ENCODE measurements around the gene DVL2. TPM values are rescaled to one million over a fixed set of nuclear protein-coding genes. Genes with fewer than 3 reads are reported as not detected.

Gene DVL2
- total RNA-seq, 1 experiment from 2014 or later, result 67.3 TPM

Small RNA genes within 50 kb of the gene (microRNA-seq; reads per million reads assigned to microRNA genes)
- gene MIR324 (ENCODE audit: borderline number of aligned reads), result 986 reads per million, percentile 88 among the genes with 10 or more reads in this experiment

Other genes with a start within 250 kb of the DVL2 start
- 1.6 to 1.9 TPM (median 1.9 TPM) in 3 replicates for gene ALOX12, start 238.5 kb downstream of the DVL2 start, total RNA-seq (2021)
- 162 to 173 TPM (median 170 TPM) in 3 replicates for gene RNASEK, start 221.9 kb downstream of the DVL2 start, total RNA-seq (2021)
- gene BCL6B, start 211.5 kb downstream of the DVL2 start, total RNA-seq (2021), result 11.4 to 13.5 TPM (median 12.3 TPM) in 3 replicates
- gene SLC16A13, start 198.5 kb downstream of the DVL2 start, total RNA-seq (2021), result 5.2 to 7.1 TPM (median 6.9 TPM) in 3 replicates
- gene SLC16A11, start 190.4 kb downstream of the DVL2 start, total RNA-seq (2021), result 0.48 to 0.62 TPM (median 0.53 TPM) in 3 replicates
- gene CLEC10A, start 154.3 kb downstream of the DVL2 start, total RNA-seq (2021), result 0.18 TPM in 1 of 3 replicates, not detected in the others
- gene ASGR2, start 119.7 kb downstream of the DVL2 start, total RNA-seq (2021), result 0.13 to 0.30 TPM (median 0.14 TPM) in 3 replicates
- 13.3 to 17.7 TPM (median 15.8 TPM) in 3 replicates for gene ASGR1, start 55.1 kb downstream of the DVL2 start, total RNA-seq (2021)
- gene DLG4, start 14.7 kb downstream of the DVL2 start, total RNA-seq (2021), result 47.1 to 59.7 TPM (median 48.0 TPM) in 3 replicates
- gene ACADVL, start 14.6 kb downstream of the DVL2 start, total RNA-seq (2021), result 213 to 236 TPM (median 221 TPM) in 3 replicates
- gene PHF23, start 4.9 kb upstream of the DVL2 start, total RNA-seq (2021), result 45.8 to 50.1 TPM (median 49.1 TPM) in 3 replicates
- gene GABARAP, start 7.9 kb upstream of the DVL2 start, total RNA-seq (2021), result 228 to 247 TPM (median 238 TPM) in 3 replicates
- gene CTDNEP1, start 17.2 kb upstream of the DVL2 start, total RNA-seq (2021), result 120 to 127 TPM (median 126 TPM) in 3 replicates
- 101 to 103 TPM (median 103 TPM) in 3 replicates for gene ELP5, start 17.7 kb upstream of the DVL2 start, total RNA-seq (2021)
- gene CLDN7, start 28.0 kb upstream of the DVL2 start, total RNA-seq (2021), result 131 to 136 TPM (median 136 TPM) in 3 replicates
- 5.6 to 6.4 TPM (median 6.2 TPM) in 3 replicates for gene SLC2A4, start 47.2 kb upstream of the DVL2 start, total RNA-seq (2021)
- gene YBX2, start 60.1 kb upstream of the DVL2 start, total RNA-seq (2021), result 26.8 to 36.5 TPM (median 35.2 TPM) in 3 replicates
- 929 to 1,021 TPM (median 936 TPM) in 3 replicates for gene EIF5A, start 73.1 kb upstream of the DVL2 start, total RNA-seq (2021)
- 42.2 to 55.9 TPM (median 44.7 TPM) in 3 replicates for gene GPS2, start 80.8 kb upstream of the DVL2 start, total RNA-seq (2021)
- gene NEURL4, start 94.8 kb upstream of the DVL2 start, total RNA-seq (2021), result 44.3 to 64.4 TPM (median 50.2 TPM) in 3 replicates
- 58.6 to 63.9 TPM (median 60.6 TPM) in 3 replicates for gene ACAP1, start 102.0 kb upstream of the DVL2 start, total RNA-seq (2021)
- gene KCTD11, start 117.6 kb upstream of the DVL2 start, total RNA-seq (2021), result 8.1 to 9.0 TPM (median 8.2 TPM) in 3 replicates
- gene TMEM95, start 120.6 kb upstream of the DVL2 start, total RNA-seq (2021), result not detected in 3 replicates
- 9.3 to 11.8 TPM (median 10.7 TPM) in 3 replicates for gene TNK1, start 146.6 kb upstream of the DVL2 start, total RNA-seq (2021)
- gene PLSCR3, start 160.0 kb upstream of the DVL2 start, total RNA-seq (2021), result 34.1 to 42.7 TPM (median 37.6 TPM) in 3 replicates
- gene TMEM256, start 169.6 kb upstream of the DVL2 start, total RNA-seq (2021), result 132 to 180 TPM (median 178 TPM) in 3 replicates
- 76.7 to 112 TPM (median 96.9 TPM) in 3 replicates for gene NLGN2, start 173.3 kb upstream of the DVL2 start, total RNA-seq (2021)
- gene SPEM1, start 185.8 kb upstream of the DVL2 start, total RNA-seq (2021), result 0.18 to 0.35 TPM in 2 of 3 replicates, not detected in the other
- 0.13 TPM in 1 of 3 replicates, not detected in the others for gene SPEM2, start 191.1 kb upstream of the DVL2 start, total RNA-seq (2021)
- not detected in 3 replicates for gene SPEM3, start 194.3 kb upstream of the DVL2 start, total RNA-seq (2021)
- gene TMEM102, start 200.9 kb upstream of the DVL2 start, total RNA-seq (2021), result 13.5 to 15.3 TPM (median 13.9 TPM) in 3 replicates
- gene FGF11, start 205.0 kb upstream of the DVL2 start, total RNA-seq (2021), result 19.8 to 29.1 TPM (median 28.0 TPM) in 3 replicates
- 16.0 to 21.5 TPM (median 20.8 TPM) in 3 replicates for gene CHRNB1, start 210.5 kb upstream of the DVL2 start, total RNA-seq (2021)
- gene ZBTB4, start 245.1 kb upstream of the DVL2 start, total RNA-seq (2021), result 14.6 to 17.0 TPM (median 16.2 TPM) in 3 replicates
- gene SLC35G6, start 246.9 kb upstream of the DVL2 start, total RNA-seq (2021), result 0.16 to 0.26 TPM (median 0.18 TPM) in 3 replicates
- 166 to 170 TPM (median 170 TPM) in 3 replicates for gene POLR2A, start 249.8 kb upstream of the DVL2 start, total RNA-seq (2021)